Dermis blood vessel endothelial cell (primary cell): ENCODE results near the gene MRGPRE. TPM values are rescaled to one million over a fixed set of nuclear protein-coding genes. Genes with fewer than 3 reads are reported as not detected.
A peak's percentile ranks its signal among the peaks of the same experiment; 100 is the strongest.

Experiments used
- DNase-seq: peaks from one replicate; pipeline ENCODE4 v3.0.0; 2010
- total RNA-seq: library from RNA; depleted of rRNA; stranded (reverse); fragments of >200 nt; gene quantifications from 2 replicates; pipeline ENCODE4 v1.2.3, GENCODE V29; 2014

The MRGPRE gene
- total RNA-seq, 1 donor from 2014 or later = not detected

- DNase-seq = peak; percentile 61
These were observed 36.7 kb downstream of the MRGPRE start for GRCh38 chr11:3195251-3196160.

GRCh38 chr11:3194016-3194816 is 38.0 kb downstream of the MRGPRE start:
- no peak for DNase-seq

DNA sequence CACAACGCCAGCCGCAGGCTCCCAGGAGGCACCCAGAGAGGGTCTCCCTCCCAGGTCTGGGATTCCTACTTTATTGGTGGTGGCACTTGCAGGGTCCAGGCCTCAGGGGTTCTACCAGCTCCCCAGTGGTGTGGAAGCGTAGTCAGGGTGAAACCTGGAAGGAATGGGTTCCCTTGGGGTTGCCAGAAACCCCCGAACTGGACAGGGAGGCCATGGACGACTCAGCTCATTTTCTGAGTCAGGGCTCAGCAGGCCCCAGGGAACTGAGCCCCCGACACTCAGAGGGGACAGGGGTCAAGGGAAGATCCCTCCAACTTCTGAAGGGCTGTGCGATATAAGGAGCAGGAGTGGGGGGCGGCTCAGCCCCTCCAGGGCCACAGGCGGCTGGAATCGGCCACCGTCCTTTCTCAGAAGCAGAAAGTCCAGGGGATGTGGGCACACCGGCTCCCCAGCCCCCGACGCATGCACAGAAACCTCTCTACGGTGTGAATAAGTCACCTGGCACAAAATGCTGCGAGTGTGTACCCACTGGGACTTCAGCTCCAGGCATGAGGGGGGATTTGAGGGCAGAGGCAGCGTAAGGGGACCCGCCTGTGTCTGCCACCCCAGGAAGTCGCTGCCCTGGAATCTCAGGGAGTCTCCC is 38.7 kb downstream of the MRGPRE start:
- no peak for DNase-seq

DNA sequence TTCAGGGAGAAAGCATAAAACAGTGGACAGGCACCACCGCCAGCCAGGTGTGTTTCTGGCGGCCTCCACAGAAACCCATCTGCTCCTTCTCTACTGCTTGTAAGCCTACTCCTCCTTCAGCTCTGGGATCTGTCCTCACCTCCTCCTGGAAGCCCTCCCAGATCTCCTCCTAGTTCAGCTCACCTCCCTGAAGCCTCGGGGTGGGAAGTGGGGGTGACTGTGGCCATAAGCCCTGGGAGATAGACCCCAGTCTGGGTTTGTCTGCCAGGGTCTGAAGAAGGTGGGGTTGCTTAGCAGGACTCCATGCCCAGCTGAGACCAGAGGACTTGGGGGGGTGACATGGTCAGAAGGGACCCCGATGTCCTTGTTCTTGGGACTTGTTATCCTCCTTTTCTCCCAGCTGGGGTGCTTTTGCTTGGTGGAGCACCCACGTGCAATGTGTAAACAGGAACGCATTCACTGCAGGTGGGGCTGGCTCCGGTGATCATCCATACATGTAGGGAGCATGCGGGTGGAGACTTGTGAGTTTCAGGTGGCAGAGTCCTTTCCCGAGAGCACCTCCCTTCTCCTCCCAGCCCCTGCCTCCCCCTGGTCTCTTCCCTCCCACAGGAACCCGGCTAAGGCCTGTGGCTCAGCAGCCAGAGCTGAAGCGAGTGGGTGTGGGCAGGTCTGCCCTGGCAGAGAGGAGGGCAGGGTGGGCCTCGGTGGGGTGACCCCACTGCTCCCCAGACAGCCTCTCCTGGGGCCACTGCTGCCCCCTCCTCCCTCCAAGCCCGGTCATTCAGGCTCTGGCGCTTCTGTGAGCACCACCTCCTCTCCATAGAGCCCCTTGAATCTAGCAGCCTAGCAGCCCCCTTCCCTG is 39.5 kb downstream of the MRGPRE start:
- DNase-seq = no peak

DNA sequence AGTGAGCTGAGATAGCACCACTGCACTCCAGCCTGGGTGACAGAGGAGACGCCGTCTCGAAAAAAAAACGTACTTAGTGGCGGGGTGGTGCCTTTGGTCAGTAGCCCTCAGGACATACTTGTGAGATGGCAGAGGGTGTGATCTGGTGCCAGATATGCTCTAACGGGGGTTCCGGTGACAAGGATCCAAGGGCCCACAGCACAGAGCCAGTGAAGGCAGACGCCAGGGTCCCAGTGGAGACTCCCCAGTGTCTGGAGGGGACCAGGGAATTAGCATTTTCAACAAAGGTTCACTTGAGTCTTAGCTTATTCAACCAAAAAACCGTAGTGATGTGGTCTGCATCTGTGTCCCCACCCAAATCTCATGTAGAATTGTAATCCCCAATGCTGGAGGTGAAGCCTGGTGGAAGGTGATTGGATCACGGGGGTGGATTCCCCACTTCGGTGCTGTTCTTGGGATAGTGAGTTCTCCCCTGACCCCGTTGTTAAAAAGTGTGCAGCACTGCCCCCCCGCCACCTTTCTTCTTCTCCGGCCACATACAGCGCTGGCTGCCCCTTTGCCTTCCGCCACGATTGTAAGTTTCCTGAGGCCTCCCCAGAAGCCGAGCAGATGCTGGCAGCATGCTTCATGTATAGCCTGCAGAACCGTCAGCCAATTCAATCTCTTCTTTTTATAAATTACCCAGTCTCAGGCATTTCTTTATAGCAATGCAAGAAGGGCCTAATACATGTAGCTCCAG is 40.5 kb downstream of the MRGPRE start:
- DNase-seq = no peak

- DNase-seq = no peak
These were observed 41.6 kb downstream of the MRGPRE start for GRCh38 chr11:3190600-3190999.

GRCh38 chr11:3189886-3190583 is 42.2 kb downstream of the MRGPRE start:
- DNase-seq = no peak

DNA sequence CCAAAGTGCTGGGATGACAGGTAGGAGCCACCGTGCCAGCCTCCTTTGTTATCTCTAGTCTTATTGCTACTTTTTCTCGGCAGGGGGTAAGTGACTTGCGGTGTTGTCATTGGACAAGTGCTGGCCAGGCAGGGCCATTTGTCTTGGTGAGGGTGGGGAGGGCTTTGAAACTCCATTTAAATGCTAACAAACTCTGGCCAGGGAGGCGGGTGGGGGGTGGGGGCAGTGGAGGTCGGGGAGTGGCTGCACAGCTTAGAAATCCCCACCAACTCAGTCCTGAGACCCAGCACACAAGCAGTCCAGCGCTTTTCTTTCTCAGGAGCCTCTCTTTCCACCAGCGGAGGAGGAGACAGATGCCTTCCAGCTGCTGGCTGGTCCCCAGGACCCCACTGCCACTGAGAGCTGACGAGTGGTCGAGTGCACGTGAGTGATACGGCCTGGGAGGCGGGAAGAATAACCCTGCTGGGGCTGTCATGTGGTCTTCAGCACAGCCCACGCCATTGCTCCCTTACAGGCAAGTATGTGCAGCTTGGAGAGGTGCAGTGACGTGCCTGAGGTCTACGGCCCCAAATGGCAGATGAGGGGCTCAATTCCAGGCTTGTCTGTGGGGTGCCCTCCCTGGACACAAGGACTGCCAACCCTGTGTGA is 42.9 kb downstream of the MRGPRE start:
- DNase-seq = no peak

- DNase-seq = no peak
These were observed 43.6 kb downstream of the MRGPRE start for GRCh38 chr11:3188496-3189195.

DNA sequence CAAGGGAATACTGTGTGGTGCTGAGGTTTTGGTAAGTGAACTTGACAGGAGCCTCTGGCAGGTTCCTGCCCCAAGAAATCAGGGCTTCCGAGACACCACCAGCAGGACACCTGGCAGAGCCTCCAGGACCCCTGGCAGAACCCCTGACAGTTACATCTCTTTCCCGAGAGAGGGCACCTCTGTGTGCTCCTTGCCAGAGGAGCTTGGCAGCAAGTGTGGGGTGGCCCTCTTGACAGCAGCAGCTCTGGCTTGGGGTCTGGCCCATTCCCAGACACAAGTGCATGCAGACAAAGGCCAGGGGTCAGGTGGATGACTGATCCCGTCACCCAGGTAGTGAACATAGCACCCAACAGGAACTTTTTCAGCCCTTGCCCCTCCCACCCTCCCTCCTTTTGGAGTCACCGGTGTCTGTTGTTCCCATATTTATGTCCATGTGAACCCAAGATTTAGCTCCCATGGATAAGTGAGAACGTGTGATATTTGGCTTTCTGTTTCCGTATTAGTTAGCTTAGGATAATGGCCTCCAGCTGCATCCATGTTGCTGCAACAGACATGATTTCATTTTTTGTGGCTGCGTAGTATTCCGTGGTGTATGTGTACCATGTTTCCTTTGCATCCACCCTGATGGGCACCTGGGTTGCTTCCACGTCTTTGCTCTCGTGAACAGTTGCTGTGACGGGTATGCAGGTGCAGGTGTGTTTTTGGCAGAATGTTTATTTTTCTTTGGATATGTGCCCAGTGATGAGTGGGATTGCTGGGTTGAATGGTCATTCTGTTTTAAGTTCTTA is 45.9 kb downstream of the MRGPRE start:
- no peak for DNase-seq

- DNase-seq = no peak
These were observed 47.4 kb downstream of the MRGPRE start for GRCh38 chr11:3184732-3185347.

DNA sequence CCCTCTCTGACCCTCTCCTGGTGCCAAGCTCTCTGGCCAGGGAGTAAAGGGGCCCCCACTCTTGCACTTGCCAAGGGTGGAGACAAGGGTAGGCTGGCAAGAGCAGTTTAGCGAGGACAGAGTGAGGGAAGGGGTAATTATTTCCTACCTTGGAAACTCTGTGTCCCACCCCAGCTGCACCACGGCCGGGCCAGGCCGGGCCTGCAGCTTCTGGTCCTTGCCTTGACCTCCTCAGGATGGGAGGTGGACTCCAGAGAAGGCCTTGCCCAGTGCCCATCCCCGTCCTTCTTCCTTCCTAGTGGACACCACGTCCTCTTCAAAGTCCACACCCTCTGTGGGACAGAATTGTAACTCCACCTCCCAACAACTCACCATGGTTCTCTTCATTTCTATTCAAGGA is 48.7 kb downstream of the MRGPRE start:
- no peak for DNase-seq

GRCh38 chr11:3182462-3182852 is 49.8 kb downstream of the MRGPRE start:
- no peak for DNase-seq

DNA sequence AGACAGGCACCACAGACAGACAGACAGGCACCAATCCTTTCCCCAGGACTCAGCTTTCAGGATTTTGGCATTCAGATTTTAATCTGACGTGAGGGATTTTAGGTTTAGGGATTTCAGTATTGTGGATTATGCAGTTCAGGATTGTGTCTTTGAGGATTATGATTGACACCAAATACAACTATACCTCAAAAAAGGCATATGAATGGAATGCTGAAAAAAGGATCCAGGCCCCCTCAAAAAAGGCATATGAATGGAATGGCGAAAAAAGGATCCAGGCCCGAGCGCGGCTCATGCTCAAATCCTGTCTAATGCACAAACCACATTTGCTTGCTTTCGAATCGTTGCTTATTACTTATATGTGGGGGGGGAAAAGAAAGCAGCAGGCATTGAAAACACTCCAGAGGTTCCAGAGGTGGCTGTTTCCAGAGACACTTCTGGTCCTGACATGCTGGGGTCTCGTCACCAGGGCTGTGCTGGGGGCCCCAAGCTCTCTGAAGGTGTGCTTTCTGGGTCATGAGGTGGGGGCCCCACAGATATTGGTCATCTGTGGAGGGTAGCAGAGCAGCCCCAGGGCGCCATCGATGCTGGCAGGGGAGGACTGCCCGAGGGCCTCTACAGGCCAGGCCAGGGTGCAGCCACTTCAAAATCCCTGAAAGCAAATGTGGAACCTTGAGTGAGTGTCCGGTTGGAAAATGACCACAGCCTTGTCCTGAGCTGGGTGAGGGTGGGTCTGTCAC is 50.3 kb downstream of the MRGPRE start:
- DNase-seq = no peak

DNA sequence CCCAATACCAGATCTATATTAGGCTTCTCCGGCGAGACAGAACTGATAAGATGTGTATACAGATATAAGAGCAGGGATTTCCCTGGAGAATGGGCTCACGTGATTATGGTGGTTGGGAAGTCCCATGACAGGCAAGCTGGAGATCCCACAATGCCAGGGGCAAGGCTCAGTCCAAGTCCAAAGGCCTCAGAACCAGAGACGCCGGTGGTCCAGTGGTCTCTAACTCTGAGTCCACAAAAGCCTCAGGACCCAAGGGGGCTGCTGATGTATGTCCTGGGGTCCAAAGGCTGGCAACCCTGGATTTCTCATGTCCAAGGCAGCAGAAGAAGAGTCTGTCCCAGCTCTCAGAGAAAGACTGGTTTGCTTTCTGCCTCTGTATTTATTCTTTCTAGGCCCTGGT is 51.3 kb downstream of the MRGPRE start:
- no peak for DNase-seq

DNA sequence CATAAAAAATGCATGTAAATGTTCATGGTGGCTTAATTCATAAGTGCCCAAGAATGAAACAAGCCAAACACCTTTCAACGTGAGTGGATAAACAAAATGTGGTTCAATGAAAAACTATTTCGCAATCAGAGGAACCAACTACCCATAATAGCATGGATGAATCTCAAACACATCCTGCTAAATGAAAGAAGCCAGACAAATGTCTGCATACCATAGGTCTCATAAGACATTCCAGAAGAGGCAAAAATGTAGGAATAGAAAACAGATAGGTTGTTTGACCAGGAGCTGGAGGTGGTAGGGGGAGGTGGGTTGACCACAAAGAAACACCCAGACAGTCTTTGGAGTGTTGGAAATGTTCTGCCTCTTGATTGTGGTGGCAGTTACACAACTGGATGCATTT is 53.9 kb downstream of the MRGPRE start:
- DNase-seq = no peak

- no peak for DNase-seq
These were observed 54.3 kb downstream of the MRGPRE start for GRCh38 chr11:3177931-3178330.
